Measurements from ENCODE around the gene ACTN4. TPM values are rescaled to one million over a fixed set of nuclear protein-coding genes. Genes with fewer than 3 reads are reported as not detected.

The ACTN4 gene
- total and polyA plus RNA-seq, 10 of the 15 experiments (the other 5 are each of a cell fraction or from before 2014, with no cell fraction given) = 2.4 to 293 (median 72.5) TPM

- no peak for TF ChIP-seq BCL3 (IDR thresholded peaks at IDR 0.05; ENCODE audit: borderline replicate concordance, insufficient read depth, low read depth, low read length, poor library complexity, severe bottlenecking)
Measured at GRCh38 chr19:38639679-38640078, 7.8 kb upstream of the ACTN4 start (continued).

- H3K27me3 ChIP-seq (replicated peaks in 1 of 2; ENCODE audit: control insufficient read depth in 2 of 2, insufficient read depth in 2 of 2, low read length in 1 of 2) = no peaks in the 10 kb centered on the region
- H3K4me3 ChIP-seq = no peak overlapping the region
- H2AFZ ChIP-seq (ENCODE audit: control insufficient read depth, low read depth, low read length) = no peak overlapping the region
- H3K27ac ChIP-seq (ENCODE audit: control insufficient read depth, insufficient read depth) = no peak overlapping the region
- intact Hi-C loops (cut with micrococcal nuclease; ENCODE audit: unreplicated experiment) (no loop called here), in situ Hi-C loops (cut with MboI) (loop anchor here (25.0 kb wide), 1 partner anchor 228 kb away; the partner anchor contains the start of gene FAM98C)
- no peak for TF ChIP-seq BCL11A (IDR thresholded peaks at IDR 0.05; ENCODE audit: low read depth, low read length)
- no peak for TF ChIP-seq IRF3 (IDR thresholded peaks at IDR 0.05)
- no peak for TF ChIP-seq IKZF2 (IDR thresholded peaks at IDR 0.05)
- no peak for TF ChIP-seq ZNF622 (IDR thresholded peaks at IDR 0.05)
- TF ChIP-seq NBN (IDR thresholded peaks at IDR 0.05) = no peak
- ChIA-PET POLR2A (no interaction called here), SMC1A (ENCODE audit: uncharacterized antibody, unreplicated experiment) (interaction anchor here (1.2 kb wide), 1 partner anchor 88 kb away, joined by 3 read pairs; no protein-coding TSS in a partner anchor), RAD21 (ENCODE audit: unreplicated experiment) (interaction anchor here (1.0 kb wide), 1 partner anchor 290 kb away, joined by 3 read pairs; the partner anchor contains the start of genes MRPS12 and SARS2), CTCF (interaction anchor here (0.6 to 1.4 kb wide), 5 partner anchors 66 to 289 kb away, joined by 3 to 4 read pairs (median 3); no protein-coding TSS in a partner anchor)
- H3K4me1 ChIP-seq (ENCODE audit: control insufficient read depth, insufficient read depth, low read length) = peaks cover 12% of the 10 kb centered on the region
- FAIRE-seq (no peak), ATAC-seq (no peak), DNase-seq (ENCODE audit: low read depth, low spot score) (no peak)
- peaks cover 4 to 11% of the 10 kb centered on the region in 2 experiments for H3K36me3 ChIP-seq (ENCODE audit: control insufficient read depth in 2 of 2, insufficient read depth in 2 of 2, low read length in 1 of 2)
- 63% methylated on average over 4 of the region's 4 CpGs for WGBS (ENCODE audit: insufficient coverage, insufficient replicate concordance, low lambda C conversion rate, missing lambda C conversion rate)
- no TSS peak for BruUV-seq (replicated peaks)
- no peaks in the 10 kb centered on the region for H3K79me2 ChIP-seq (ENCODE audit: control insufficient read depth, insufficient read depth, low read length)
- H4K20me1 ChIP-seq (ENCODE audit: control insufficient read depth, insufficient read depth) = no peaks in the 10 kb centered on the region
- H3K9ac ChIP-seq (ENCODE audit: control insufficient read depth, insufficient read depth, low read length) = no peak overlapping the region
- no peaks in the 10 kb centered on the region for H3K9me3 ChIP-seq (replicated peaks; ENCODE audit: control insufficient read depth, insufficient read depth, low read length)
- no peak overlapping the region for H3K4me2 ChIP-seq (ENCODE audit: control insufficient read depth, insufficient read depth)
Measured at GRCh38 chr19:38640368-38640767, 7.1 kb upstream of the ACTN4 start.

Data from GM12878 (cell line).